GM12872 (cell line): ENCODE results near the gene ARHGAP6.

Source experiments
- TF ChIP-seq, protein P1 (sequence below): IDR thresholded peaks from 3 replicates; pipeline ENCODE4 v1.5.1; 2011; ENCODE audit warnings: low read depth, mild to moderate bottlenecking, low read length, moderate library complexity; ENCODE audit not compliant: insufficient read depth

The ARHGAP6 gene, protein sequence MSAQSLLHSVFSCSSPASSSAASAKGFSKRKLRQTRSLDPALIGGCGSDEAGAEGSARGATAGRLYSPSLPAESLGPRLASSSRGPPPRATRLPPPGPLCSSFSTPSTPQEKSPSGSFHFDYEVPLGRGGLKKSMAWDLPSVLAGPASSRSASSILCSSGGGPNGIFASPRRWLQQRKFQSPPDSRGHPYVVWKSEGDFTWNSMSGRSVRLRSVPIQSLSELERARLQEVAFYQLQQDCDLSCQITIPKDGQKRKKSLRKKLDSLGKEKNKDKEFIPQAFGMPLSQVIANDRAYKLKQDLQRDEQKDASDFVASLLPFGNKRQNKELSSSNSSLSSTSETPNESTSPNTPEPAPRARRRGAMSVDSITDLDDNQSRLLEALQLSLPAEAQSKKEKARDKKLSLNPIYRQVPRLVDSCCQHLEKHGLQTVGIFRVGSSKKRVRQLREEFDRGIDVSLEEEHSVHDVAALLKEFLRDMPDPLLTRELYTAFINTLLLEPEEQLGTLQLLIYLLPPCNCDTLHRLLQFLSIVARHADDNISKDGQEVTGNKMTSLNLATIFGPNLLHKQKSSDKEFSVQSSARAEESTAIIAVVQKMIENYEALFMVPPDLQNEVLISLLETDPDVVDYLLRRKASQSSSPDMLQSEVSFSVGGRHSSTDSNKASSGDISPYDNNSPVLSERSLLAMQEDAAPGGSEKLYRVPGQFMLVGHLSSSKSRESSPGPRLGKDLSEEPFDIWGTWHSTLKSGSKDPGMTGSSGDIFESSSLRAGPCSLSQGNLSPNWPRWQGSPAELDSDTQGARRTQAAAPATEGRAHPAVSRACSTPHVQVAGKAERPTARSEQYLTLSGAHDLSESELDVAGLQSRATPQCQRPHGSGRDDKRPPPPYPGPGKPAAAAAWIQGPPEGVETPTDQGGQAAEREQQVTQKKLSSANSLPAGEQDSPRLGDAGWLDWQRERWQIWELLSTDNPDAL (N-terminal part only)

DNA sequence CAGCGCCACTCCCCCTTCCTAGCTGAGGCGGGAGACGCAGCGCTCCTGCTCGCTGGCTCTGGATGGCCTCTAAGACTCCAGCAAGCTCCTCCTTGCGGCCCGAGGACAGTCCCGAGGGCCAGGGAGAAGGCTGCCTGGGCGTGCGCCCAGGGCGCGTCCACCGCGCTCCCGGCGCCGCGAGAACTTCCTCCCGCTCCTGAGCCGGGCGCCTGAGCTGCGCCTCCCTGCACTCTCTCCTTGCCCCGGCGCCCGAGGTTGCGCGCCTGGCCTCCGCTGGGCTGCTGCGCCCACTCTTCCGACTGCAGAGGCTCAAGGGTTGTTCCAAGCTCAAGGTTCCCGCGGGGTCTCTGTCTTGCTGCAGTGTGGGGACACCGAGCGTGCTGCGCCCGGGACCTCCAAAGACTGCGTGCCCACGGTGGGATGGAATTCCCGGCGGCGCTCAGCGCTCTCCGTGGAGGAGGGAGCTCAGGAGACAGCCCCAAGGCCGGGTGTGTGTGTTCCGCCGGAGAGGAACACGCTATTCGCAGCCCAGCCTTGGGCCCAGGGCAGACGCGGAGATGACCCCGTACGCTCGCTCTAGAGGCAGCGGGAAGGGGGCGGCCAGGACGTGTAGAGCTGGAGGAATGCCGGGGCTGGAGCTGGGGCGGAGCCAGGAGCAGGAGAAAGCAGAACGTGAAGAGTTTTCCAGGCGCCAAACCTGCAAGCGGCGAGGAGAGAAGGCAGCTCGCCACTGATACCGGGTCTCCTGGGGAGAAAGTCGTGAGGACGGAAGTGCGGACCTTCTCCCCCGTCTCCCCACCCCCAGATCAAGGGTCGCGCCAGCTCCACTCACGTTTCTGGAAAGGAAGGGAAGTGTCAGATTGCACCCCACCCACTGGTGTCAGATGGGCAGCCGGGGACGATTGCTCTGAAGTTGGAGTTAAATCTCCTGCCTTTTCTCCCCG lies at the start of gene ARHGAP6:
TSS of gene ARHGAP6 (minus strand) at position 753 of the 944 bp plus-strand sequence. CDS start 1,092 bp downstream, outside the sequence.
- TF ChIP-seq, protein P1, sequence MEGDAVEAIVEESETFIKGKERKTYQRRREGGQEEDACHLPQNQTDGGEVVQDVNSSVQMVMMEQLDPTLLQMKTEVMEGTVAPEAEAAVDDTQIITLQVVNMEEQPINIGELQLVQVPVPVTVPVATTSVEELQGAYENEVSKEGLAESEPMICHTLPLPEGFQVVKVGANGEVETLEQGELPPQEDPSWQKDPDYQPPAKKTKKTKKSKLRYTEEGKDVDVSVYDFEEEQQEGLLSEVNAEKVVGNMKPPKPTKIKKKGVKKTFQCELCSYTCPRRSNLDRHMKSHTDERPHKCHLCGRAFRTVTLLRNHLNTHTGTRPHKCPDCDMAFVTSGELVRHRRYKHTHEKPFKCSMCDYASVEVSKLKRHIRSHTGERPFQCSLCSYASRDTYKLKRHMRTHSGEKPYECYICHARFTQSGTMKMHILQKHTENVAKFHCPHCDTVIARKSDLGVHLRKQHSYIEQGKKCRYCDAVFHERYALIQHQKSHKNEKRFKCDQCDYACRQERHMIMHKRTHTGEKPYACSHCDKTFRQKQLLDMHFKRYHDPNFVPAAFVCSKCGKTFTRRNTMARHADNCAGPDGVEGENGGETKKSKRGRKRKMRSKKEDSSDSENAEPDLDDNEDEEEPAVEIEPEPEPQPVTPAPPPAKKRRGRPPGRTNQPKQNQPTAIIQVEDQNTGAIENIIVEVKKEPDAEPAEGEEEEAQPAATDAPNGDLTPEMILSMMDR: no peak

DNA sequence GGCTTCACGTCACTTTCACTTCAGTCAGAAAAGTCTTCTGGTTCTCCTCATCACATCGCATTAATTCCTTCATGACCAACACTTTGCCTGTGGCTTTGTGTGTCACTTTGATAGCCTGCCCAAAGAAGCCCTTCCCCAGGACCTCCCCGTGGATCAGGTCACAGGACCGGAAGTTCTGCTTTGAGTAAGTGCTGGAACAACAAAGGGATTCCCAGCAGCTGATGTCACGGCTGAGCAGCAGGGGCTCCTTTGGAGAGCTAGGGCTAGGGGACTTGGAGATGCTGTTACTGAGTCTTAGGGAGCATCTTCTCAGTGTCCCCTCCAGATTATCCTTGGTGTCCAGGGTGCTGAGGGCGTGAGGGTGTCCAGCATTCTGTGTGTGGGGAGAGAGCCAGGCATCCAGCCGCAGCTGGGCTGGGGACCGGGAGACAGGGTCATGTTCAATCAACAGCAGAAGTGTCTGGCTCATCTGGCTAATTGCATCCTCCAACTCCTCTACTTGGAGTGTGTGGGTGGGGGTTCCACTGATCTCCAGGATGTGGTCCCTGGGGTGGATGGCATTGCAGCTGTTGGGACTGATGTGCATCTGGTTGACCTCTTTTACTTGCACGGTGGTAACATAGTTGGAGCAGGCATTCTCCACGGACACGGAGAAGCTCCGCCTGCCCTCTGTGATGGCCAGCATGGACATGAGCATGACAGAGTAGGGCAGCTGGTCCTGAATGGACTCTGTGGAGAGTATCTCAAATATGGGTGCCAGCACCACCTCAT lies 39.2 kb upstream of the ARHGAP6 start:
- TF ChIP-seq, protein P1: no peak

DNA sequence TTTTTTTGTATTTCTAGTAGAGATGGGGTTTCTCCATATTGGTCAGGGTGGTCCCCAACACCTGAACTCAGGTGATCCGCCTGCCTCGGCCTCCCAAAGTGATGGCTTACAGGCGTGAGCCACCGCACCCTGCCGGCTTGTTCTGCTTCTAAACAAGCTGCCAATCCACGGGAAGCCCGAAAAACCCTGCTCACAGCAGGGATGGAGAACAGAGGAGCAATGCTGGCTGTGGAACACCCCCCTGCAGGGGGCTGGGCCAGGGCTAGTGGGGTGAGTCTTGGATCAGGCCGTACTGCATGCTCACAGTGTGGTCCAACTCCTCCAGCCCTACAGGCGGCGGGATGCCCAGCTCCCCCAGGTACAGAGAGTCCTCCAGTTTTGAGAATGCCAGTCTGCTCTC lies 38.1 kb upstream of the ARHGAP6 start:
- TF ChIP-seq, protein P1: no peak

DNA sequence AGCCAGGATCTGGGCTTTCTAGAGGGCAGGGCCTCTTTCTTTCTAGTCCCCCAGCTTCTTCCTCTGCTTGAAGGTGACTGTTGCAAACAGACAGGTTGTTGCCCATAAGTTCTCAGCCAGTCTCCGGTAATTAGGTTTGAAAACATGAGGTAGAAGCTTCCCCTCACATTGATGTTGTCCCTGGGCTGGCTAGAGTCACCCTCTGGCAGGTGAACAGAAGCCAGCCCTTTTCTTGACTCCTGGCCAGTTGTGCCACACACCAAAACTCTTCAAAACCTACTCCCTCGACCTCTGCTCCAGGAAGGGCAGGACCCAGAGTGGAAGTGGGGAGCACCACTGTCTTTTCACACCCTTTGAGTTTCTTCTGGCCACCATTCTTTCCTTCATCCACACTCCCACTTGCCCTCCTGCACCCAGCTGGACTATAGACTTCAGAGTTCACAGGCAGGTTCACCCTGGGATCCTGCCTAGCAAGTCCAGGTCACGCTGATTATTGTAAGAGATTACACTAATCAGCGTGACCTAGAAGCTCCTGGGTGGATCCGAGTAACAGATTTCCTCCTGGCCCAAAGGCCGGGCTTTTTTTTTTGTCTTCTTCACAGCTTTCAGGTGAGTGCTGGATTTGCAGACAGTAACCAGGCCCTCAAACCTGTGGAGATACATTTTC lies 37.4 kb upstream of the ARHGAP6 start:
- TF ChIP-seq, protein P1: no peak

DNA sequence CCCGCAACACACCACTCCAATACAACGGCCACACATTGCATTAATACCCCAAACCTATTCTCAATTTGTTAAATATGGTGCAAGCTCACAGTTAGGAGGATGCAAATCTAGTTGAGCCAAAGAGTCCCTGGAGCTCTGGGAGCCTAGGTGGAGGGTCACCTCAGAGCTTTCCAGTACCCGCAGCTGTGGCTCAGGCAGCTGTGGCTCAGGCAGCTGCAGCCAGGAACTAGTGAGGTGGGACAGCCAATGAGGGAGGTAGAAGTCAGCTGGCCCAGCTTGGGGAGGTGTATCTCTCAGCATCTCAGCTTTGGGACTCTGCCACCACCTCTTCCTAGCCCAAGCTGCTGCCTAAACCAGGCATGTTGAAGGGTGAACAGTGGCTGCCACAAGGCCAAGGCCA lies 36.7 kb upstream of the ARHGAP6 start:
- TF ChIP-seq, protein P1: no peak

DNA sequence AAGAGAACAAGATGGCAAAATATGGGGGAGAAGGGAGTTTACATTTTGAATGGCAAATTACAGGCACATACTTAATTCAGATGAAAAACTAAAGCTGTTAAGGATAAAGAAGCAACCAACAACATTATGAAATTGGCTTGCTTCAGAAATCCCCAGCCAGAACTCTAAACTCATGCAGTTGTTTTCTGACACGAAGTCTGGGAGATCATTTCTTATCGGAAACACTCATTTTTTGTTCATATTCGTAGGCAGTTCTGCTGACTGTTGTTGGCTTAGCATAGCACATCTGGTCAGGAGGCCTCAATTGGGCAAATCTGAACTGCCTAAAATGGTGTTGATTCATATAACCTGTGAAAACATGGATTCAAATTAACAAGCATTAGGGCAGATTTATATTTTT lies 33.0 kb upstream of the ARHGAP6 start:
- TF ChIP-seq, protein P1: no peak
